Superior temporal gyrus (tissue), 1 donor: ENCODE data around the gene GPR78.

Experiments
- DNase-seq: peaks from one replicate; pipeline ENCODE4 v3.0.0-alpha.2; 2016; ENCODE audit errors: extremely low spot score

GPR78 gene

GRCh38 chr4:8600266-8600665 is 20.1 kb downstream of the GPR78 start:
- no peak for DNase-seq

GRCh38 chr4:8600686-8601085 is 20.5 kb downstream of the GPR78 start:
- no peak for DNase-seq

GRCh38 chr4:8601086-8601485 is 20.9 kb downstream of the GPR78 start:
- DNase-seq: no peak

- DNase-seq: no peak
These were observed 21.4 kb downstream of the GPR78 start for GRCh38 chr4:8601556-8601955.

GRCh38 chr4:8602686-8603430 is 22.7 kb downstream of the GPR78 start:
- DNase-seq: no peak

GRCh38 chr4:8603931-8604330 is 23.7 kb downstream of the GPR78 start:
- DNase-seq: no peak

GRCh38 chr4:8605289-8605688 is 25.1 kb downstream of the GPR78 start:
- no peak for DNase-seq

GRCh38 chr4:8606476-8606875 is 26.3 kb downstream of the GPR78 start:
- DNase-seq: no peak

GRCh38 chr4:8606966-8607365 is 26.8 kb downstream of the GPR78 start:
- DNase-seq: no peak

- no peak for DNase-seq
These were observed 27.6 kb downstream of the GPR78 start for GRCh38 chr4:8607603-8608481.

- no peak for DNase-seq
These were observed 28.7 kb downstream of the GPR78 start for GRCh38 chr4:8608714-8609391.

GRCh38 chr4:8609406-8609805 is 29.2 kb downstream of the GPR78 start:
- DNase-seq: no peak

GRCh38 chr4:8609824-8610350 is 29.7 kb downstream of the GPR78 start:
- no peak for DNase-seq

GRCh38 chr4:8610858-8611616 is 30.8 kb downstream of the GPR78 start:
- no peak for DNase-seq

- no peak for DNase-seq
These were observed 32.5 kb downstream of the GPR78 start for GRCh38 chr4:8612646-8613045.

- no peak for DNase-seq
These were observed 33.5 kb downstream of the GPR78 start for GRCh38 chr4:8613421-8614364.

GRCh38 chr4:8614365-8615193 is 34.4 kb downstream of the GPR78 start:
- no peak for DNase-seq

- DNase-seq: no peak
These were observed 35.2 kb downstream of the GPR78 start for GRCh38 chr4:8615366-8615765.
